Endothelial cell (in vitro differentiated cells): ENCODE results near the gene MEX3B. TPM values are rescaled to one million over a fixed set of nuclear protein-coding genes. Genes with fewer than 3 reads are reported as not detected.

Experiments used
- DNase-seq: peaks from one replicate; pipeline ENCODE4 v3.0.0; 2021; ENCODE audit warnings: low spot score
- H3K27ac Mint-ChIP-seq: one replicate; pipeline ENCODE4 v1.8.0; 2021; ENCODE audit warnings: mixed read lengths, inconsistent platforms; ENCODE audit not compliant: unreplicated experiment
- H3K27me3 Mint-ChIP-seq: one replicate; pipeline ENCODE4 v1.8.0; 2021; ENCODE audit warnings: mild to moderate bottlenecking, moderate library complexity, mixed read lengths, inconsistent platforms; ENCODE audit not compliant: unreplicated experiment
- H3K36me3 Mint-ChIP-seq: one replicate; pipeline ENCODE4 v1.8.0; 2021; ENCODE audit warnings: mild to moderate bottlenecking, low read depth, mixed read lengths, inconsistent platforms; ENCODE audit not compliant: unreplicated experiment
- H3K4me1 Mint-ChIP-seq: one replicate; pipeline ENCODE4 v1.8.0; 2021; ENCODE audit warnings: mild to moderate bottlenecking, mixed read lengths, inconsistent platforms; ENCODE audit not compliant: unreplicated experiment
- H3K4me3 Mint-ChIP-seq: one replicate; pipeline ENCODE4 v1.8.0; 2021; ENCODE audit warnings: mild to moderate bottlenecking, mixed read lengths, inconsistent platforms; ENCODE audit not compliant: unreplicated experiment
- H3K9me3 Mint-ChIP-seq: one replicate; pipeline ENCODE4 v1.8.0; 2021; ENCODE audit warnings: mixed read lengths, inconsistent platforms; ENCODE audit not compliant: unreplicated experiment
- total RNA-seq: library from RNA; stranded (reverse); fragmentation: NEBNext Ultra II Directional; extraction: Animal tissue kit (Norgen Biotek cat#: 25700); gene quantifications from one replicate; pipeline ENCODE4 v1.2.1, GENCODE V29; 2021; ENCODE audit not compliant: unreplicated experiment
- TF ChIP-seq, protein P1 (sequence below): fragments of 200-600 bp; sonication (generic); IDR thresholded peaks from one replicate; pipeline ENCODE4 v1.5.0; 2021; ENCODE audit warnings: antibody characterized with exemption; ENCODE audit not compliant: unreplicated experiment

Gene MEX3B
- total RNA-seq, 1 donor from 2014 or later: 98.2 TPM

GRCh38 chr15:82044373-82045178, 1.2 kb downstream of the MEX3B start:
- peak overlapping the region; percentile 99 for H3K4me3 Mint-ChIP-seq
- H3K4me1 Mint-ChIP-seq: peaks cover 37% of the 10 kb centered on the region
- H3K27me3 Mint-ChIP-seq: peaks cover 13% of the 10 kb centered on the region
- TF ChIP-seq, protein P1, sequence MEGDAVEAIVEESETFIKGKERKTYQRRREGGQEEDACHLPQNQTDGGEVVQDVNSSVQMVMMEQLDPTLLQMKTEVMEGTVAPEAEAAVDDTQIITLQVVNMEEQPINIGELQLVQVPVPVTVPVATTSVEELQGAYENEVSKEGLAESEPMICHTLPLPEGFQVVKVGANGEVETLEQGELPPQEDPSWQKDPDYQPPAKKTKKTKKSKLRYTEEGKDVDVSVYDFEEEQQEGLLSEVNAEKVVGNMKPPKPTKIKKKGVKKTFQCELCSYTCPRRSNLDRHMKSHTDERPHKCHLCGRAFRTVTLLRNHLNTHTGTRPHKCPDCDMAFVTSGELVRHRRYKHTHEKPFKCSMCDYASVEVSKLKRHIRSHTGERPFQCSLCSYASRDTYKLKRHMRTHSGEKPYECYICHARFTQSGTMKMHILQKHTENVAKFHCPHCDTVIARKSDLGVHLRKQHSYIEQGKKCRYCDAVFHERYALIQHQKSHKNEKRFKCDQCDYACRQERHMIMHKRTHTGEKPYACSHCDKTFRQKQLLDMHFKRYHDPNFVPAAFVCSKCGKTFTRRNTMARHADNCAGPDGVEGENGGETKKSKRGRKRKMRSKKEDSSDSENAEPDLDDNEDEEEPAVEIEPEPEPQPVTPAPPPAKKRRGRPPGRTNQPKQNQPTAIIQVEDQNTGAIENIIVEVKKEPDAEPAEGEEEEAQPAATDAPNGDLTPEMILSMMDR: no peak
- DNase-seq: peak; percentile 69
- H3K9me3 Mint-ChIP-seq: no peaks in the 10 kb centered on the region
- peaks cover 17% of the 10 kb centered on the region for H3K36me3 Mint-ChIP-seq
- peak overlapping the region; percentile 84 for H3K27ac Mint-ChIP-seq

DNA sequence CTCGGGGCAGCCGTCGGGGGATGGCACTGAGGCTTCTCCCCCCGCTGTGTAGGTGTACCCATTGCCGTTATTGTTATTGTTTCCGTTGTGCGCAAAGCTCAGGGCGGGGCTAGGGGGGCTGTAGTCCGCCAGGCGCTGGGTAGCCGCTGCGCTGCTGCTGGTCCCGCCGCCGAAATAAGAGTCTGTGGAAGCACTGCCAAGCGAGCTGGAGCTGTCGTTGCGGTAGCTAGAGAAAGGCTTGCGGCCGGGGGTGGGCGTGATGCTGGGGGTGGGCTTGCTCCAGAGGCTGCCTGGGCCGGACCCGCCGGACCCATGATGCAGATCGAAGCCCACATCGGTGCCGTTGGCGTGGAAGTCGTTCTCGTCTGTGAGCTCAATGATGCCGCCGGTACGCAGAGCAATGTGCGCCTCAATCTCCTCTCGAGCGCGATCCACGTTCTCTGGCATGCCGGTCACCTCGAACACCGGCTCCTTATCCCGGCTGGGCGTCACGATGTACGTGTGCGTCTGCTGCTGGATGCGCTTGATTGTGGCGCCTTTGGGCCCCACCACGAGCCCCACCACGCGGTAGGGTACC, 1.9 kb downstream of the MEX3B start:
- peak overlapping the region; percentile 84 for H3K27ac Mint-ChIP-seq
- H3K27me3 Mint-ChIP-seq: peaks cover 13% of the 10 kb centered on the region
- H3K9me3 Mint-ChIP-seq: no peaks in the 10 kb centered on the region
- DNase-seq: peak; percentile 32
- H3K36me3 Mint-ChIP-seq: peaks cover 17% of the 10 kb centered on the region
- H3K4me1 Mint-ChIP-seq: peaks cover 31% of the 10 kb centered on the region
- TF ChIP-seq, protein P1: no peak
- peak overlapping the region; percentile 99 for H3K4me3 Mint-ChIP-seq

GRCh38 chr15:82043130-82043673, 2.6 kb downstream of the MEX3B start:
- peak overlapping the region; percentile 99 for H3K4me3 Mint-ChIP-seq
- peak overlapping the region; percentile 75 for H3K27ac Mint-ChIP-seq
- peaks cover 17% of the 10 kb centered on the region for H3K36me3 Mint-ChIP-seq
- peaks cover 24% of the 10 kb centered on the region for H3K4me1 Mint-ChIP-seq
- H3K9me3 Mint-ChIP-seq: no peaks in the 10 kb centered on the region
- H3K27me3 Mint-ChIP-seq: peaks cover 11% of the 10 kb centered on the region
- no peak for DNase-seq
- TF ChIP-seq, protein P1: no peak

DNA sequence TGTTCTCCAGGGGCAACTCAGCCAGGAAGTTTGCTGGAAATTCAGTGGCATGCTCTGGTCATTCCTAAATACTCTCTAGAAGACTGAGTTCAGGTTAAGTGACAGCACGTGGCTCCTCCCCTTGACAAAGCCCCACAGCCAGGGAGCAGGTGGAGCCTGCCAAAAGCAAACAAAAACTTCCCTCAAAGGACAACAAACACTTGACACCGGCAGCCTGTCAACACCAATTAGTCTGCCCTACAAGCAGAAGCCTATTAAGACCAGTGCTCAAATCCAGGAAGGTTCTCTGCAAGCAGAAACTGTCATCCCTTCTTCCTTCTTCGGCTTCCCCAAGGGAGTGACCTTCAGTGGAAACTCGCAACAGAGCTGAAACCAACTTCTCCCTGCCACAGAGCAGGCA, 5.0 kb downstream of the MEX3B start:
- Mint-ChIP-seq H3K27ac (peak overlapping the region; percentile 4), H3K9me3 (no peaks in the 10 kb centered on the region), H3K27me3 (peaks cover 6% of the 10 kb centered on the region), H3K4me1 (peaks cover 14% of the 10 kb centered on the region), H3K4me3 (peak overlapping the region; percentile 60), H3K36me3 (peaks cover 17% of the 10 kb centered on the region)
- TF ChIP-seq, protein P1: no peak
- no peak for DNase-seq

- Mint-ChIP-seq H3K4me3 (no peak overlapping the region), H3K4me1 (peaks cover 14% of the 10 kb centered on the region), H3K9me3 (no peaks in the 10 kb centered on the region), H3K27ac (no peak overlapping the region), H3K27me3 (peaks cover 6% of the 10 kb centered on the region), H3K36me3 (peaks cover 17% of the 10 kb centered on the region)
- DNase-seq: no peak
- TF ChIP-seq, protein P1: no peak
Observed at GRCh38 chr15:82040390-82040789, 5.4 kb downstream of the MEX3B start.
